BJ (cell line): ENCODE data around the gene IGFALS. TPM values are rescaled to one million over a fixed set of nuclear protein-coding genes. Genes with fewer than 3 reads are reported as not detected.

Source experiments
- CTCF ChIA-PET: fragments of 350-600 bp; formaldehyde crosslinking; extraction: SDS; loops from one replicate; lab custom pipeline; 2021; ENCODE audit warnings: antibody characterized with exemption, inconsistent platforms; lab: Yijun Ruan, JAX
- POLR2A ChIA-PET: fragments of 300-600 bp; sonication (Branson Sonifier 250); formaldehyde crosslinking; extraction: SDS; loops from one replicate; lab custom pipeline; 2021; ENCODE audit warnings: antibody characterized with exemption; lab: Charles Lee
- DNase-seq: peaks from one replicate; pipeline ENCODE4 v3.0.0-alpha.2; 2011; ENCODE audit warnings: low read depth
- H3K27me3 ChIP-seq: 2 replicates; pipeline ENCODE4 v1.6.0; 2011; ENCODE audit warnings: low read length; ENCODE audit not compliant: control insufficient read depth, insufficient read depth
- H3K36me3 ChIP-seq: 2 replicates; pipeline ENCODE4 v1.5.1; 2011; ENCODE audit warnings: low read length; ENCODE audit not compliant: control insufficient read depth, insufficient read depth
- H3K4me3 ChIP-seq: 2 replicates; pipeline ENCODE4 v1.5.1; 2011; ENCODE audit warnings: low read depth, mild to moderate bottlenecking, control low read depth, low read length
- polyA plus RNA-seq: library from polyadenylated mRNA; depleted of rRNA; stranded (reverse); fragments of >200 nt; gene quantifications from 2 replicates; pipeline ENCODE4 v1.2.3, GENCODE V29; 2011
- TF ChIP-seq, protein P1 (sequence below): IDR thresholded peaks from 2 replicates; pipeline ENCODE4 v1.5.1; 2011; ENCODE audit warnings: low read depth, mild to moderate bottlenecking, control low read depth, inconsistent platforms, low read length, moderate library complexity; ENCODE audit not compliant: insufficient read depth

Gene IGFALS
- polyA plus RNA-seq, 1 experiment: not detected

DNA sequence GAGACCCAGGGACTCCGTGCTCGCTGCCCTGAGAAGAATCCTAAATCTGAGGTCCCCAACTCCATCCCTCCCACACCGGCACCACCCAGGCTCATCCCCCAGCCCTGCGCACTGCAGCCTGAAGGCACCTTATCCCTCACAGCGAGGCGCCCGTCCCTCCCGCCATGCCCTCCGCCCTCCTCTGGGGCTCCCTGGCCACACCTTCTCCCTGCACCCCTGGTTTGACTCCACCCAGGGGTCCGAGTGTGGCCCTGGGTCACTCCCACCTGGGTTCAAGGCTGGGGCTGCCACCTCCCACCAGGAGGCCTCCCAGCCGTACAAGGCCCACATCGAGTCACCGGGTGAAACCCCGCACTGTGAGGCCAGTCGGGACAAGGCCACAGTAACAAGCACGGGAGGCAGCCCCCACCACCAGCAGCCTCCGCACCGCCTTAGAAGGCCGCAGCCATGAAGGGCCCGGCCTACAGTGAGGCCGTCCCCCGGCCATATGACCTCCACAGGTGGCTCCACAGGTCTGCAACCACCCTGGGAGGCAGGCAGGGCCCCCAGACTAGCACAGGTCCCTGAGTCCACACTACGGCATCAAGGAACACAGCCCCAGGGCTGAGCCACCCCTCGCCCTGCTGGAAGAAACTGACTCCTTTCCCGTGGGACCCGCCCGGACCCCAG, 24.8 kb upstream of the IGFALS start:
- Histone ChIP-seq H3K4me3 (no peak overlapping the region), H3K36me3 (peaks cover 23% of the 10 kb centered on the region), H3K27me3 (no peaks in the 10 kb centered on the region)
- no peak for DNase-seq
- ChIA-PET POLR2A (no interaction called here), CTCF (no interaction called here)
- TF ChIP-seq, protein P1, sequence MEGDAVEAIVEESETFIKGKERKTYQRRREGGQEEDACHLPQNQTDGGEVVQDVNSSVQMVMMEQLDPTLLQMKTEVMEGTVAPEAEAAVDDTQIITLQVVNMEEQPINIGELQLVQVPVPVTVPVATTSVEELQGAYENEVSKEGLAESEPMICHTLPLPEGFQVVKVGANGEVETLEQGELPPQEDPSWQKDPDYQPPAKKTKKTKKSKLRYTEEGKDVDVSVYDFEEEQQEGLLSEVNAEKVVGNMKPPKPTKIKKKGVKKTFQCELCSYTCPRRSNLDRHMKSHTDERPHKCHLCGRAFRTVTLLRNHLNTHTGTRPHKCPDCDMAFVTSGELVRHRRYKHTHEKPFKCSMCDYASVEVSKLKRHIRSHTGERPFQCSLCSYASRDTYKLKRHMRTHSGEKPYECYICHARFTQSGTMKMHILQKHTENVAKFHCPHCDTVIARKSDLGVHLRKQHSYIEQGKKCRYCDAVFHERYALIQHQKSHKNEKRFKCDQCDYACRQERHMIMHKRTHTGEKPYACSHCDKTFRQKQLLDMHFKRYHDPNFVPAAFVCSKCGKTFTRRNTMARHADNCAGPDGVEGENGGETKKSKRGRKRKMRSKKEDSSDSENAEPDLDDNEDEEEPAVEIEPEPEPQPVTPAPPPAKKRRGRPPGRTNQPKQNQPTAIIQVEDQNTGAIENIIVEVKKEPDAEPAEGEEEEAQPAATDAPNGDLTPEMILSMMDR: no peak

DNA sequence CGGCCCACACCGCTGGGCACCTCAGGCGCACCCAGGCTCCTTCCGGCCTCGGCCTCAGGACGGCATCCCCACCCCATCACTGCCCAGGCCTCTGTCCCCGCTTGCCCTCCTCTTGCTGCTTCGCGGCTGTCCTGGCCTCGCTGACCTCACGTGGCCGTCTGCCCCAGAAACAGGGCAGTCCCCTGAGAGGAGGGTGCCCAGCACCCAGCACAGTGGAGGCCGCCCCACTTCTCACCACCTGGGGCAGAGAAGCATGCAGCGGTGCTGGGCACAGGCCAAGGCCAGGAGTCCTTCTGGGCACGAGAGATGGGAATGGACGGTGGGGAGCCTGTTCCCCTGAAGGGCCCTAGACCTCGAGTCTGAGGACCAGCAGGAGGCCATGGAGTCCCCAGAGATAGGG, 24.2 kb upstream of the IGFALS start:
- Histone ChIP-seq H3K27me3 (no peaks in the 10 kb centered on the region), H3K36me3 (peaks cover 23% of the 10 kb centered on the region), H3K4me3 (no peak overlapping the region)
- TF ChIP-seq, protein P1: no peak
- ChIA-PET CTCF (no interaction called here), POLR2A (no interaction called here)
- no peak for DNase-seq

DNA sequence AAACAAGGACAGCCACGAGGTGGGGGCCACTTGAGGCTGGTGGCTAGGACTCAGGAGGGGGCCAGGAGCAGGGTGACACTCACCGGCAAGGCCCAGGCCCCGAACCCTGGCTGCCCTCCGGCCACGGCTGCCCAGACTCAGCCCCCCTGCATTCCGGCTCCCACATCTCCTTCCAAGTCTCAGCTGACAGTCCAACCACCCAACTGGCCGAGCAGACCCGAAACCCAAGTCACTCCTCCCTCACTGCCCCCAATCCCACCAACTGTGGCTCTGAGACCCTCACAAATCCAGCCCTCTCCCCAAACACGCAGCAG, 23.7 kb upstream of the IGFALS start:
- DNase-seq: no peak
- Histone ChIP-seq H3K4me3 (no peak overlapping the region), H3K36me3 (peaks cover 22% of the 10 kb centered on the region), H3K27me3 (no peaks in the 10 kb centered on the region)
- POLR2A ChIA-PET: no interaction called here
- TF ChIP-seq, protein P1: no peak
- CTCF ChIA-PET: no interaction called here

DNA sequence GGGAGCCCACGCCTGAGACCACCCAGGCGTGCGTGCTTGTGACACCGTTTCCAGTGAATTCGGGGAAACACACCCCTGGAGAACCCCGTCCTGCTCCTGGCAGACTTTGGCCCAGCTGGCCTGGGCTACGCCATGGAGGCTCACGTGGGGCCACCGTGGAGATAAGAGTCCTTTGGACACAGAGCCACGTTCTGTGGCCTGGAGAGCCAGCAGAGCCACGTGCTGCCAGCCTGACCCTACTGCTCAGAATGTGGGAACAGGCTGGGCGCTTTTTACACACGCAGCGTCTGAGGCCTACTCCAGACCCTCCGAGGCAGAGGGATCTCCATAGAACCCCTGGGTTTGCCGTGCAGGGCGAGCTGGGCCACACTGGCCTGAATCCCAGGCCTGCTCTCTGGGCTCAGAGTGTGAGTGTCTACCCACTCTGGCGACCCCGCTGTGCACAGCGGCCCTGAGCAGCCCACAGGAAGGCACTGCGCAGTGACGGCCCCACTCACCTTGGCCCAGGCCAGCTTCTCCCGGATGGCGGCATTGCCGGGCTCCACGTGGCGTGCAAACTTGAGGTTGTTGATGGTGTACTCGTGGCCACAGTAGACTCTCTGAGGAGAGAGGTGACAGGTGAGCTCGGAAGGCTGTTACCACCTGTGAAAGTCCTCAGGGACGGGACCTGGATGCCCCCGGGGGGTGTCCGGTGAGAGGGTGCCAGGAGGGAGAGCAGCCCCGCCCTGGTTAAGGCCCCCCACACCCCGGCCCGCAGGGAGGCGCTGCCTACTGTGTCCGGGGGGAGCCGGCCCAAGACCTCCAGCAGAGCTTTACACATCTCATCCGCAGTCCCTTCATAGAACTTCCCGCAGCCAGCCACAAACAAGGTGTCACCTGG, 23.1 kb upstream of the IGFALS start:
- CTCF ChIA-PET: no interaction called here

DNA sequence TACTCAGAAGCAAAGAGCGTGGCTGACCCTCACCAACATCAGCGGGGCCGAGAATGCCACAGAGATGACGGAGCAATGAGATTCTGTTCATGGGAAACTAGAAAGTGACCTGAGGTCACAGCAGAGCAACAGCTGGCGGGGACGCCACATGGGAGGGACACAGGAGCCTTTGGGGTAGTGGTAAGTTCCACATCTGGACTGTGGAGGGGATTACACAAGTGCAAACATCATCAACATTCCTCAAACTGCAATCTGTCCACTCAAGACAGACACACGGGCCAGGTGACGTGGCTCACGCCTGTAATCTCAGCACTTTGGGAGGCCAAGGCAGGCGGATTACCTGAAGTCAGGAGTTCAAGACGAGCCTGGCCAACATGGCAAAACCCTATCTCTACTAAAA, 22.0 kb upstream of the IGFALS start:
- DNase-seq: no peak
- no peak overlapping the region for H3K4me3 ChIP-seq
- TF ChIP-seq, protein P1: no peak
- H3K36me3 ChIP-seq: peaks cover 17% of the 10 kb centered on the region
- H3K27me3 ChIP-seq: no peaks in the 10 kb centered on the region
- CTCF ChIA-PET: no interaction called here
- POLR2A ChIA-PET: no interaction called here

More for the DNA sequence above, 23.1 kb upstream of the IGFALS start:
- POLR2A ChIA-PET: no interaction called here
- Histone ChIP-seq H3K4me3 (no peak overlapping the region), H3K36me3 (peaks cover 19% of the 10 kb centered on the region), H3K27me3 (no peaks in the 10 kb centered on the region)
- no peak for DNase-seq
- TF ChIP-seq, protein P1: no peak
